SU-DHL-6 (cell line): ENCODE data around the gene ZFAND3.

Experiments used
- H2AFZ ChIP-seq: fragments of 200-600 bp; sonication (generic); 2 replicates; pipeline ENCODE4 v1.6.1; 2014; ENCODE audit warnings: low read depth, mild to moderate bottlenecking, moderate library complexity, mixed read lengths, antibody characterized with exemption, low read length; ENCODE audit not compliant: severe bottlenecking
- H3F3A ChIP-seq: fragments of 200-600 bp; shearing (Covaris generic); 2 replicates; pipeline ENCODE4 v1.6.0; 2016; ENCODE audit warnings: antibody characterized with exemption, mild to moderate bottlenecking; ENCODE audit not compliant: insufficient read depth
- H3K27ac ChIP-seq: fragments of 200-600 bp; sonication (generic); 2 replicates; pipeline ENCODE4 v1.5.1; 2016; ENCODE audit warnings: low read depth, mild to moderate bottlenecking, low read length, moderate library complexity, mixed read lengths
- H3K27me3 ChIP-seq: fragments of 200-600 bp; sonication (generic), shearing (Covaris generic); 2 replicates; pipeline ENCODE4 v1.6.0; 2014; ENCODE audit warnings: mild to moderate bottlenecking, low read length
- H3K36me3 ChIP-seq: fragments of 200-600 bp; sonication (generic); 2 replicates; pipeline ENCODE4 v1.6.1; 2014; ENCODE audit warnings: mild to moderate bottlenecking, low read length, mixed read lengths
- H3K4me2 ChIP-seq: fragments of 300-600, 200-600 bp; shearing (Covaris generic), sonication (generic); 2 replicates; pipeline ENCODE4 v1.6.0; 2014; ENCODE audit warnings: low read length, low read depth, mild to moderate bottlenecking; ENCODE audit not compliant: poor library complexity, severe bottlenecking
- H3K4me3 ChIP-seq: fragments of 200-600 bp; sonication (generic); 2 replicates; pipeline ENCODE4 v1.5.1; 2014; ENCODE audit warnings: antibody characterized with exemption, low read length, mild to moderate bottlenecking, mixed read lengths; ENCODE audit not compliant: insufficient read depth, poor library complexity, severe bottlenecking
- H3K79me2 ChIP-seq: fragments of 200-600 bp; sonication (generic); 2 replicates; pipeline ENCODE4 v1.6.1; 2014; ENCODE audit warnings: mild to moderate bottlenecking, low read length, moderate library complexity; ENCODE audit not compliant: insufficient read depth
- H3K9ac ChIP-seq: fragments of 200-600 bp; sonication (generic); 2 replicates; pipeline ENCODE4 v1.7.0; 2014; ENCODE audit warnings: mild to moderate bottlenecking, low read length
- H3K9me2 ChIP-seq: fragments of 200-600 bp; sonication (generic); replicated peaks from 2 replicates; pipeline ENCODE4 v1.6.1; 2014; ENCODE audit warnings: low read length; ENCODE audit not compliant: insufficient read depth
- H3K9me3 ChIP-seq: fragments of 200-600 bp; sonication (generic); 2 replicates; pipeline ENCODE4 v1.6.1; 2014; ENCODE audit warnings: low read length, mixed read lengths; ENCODE audit not compliant: insufficient read depth
- H4K20me1 ChIP-seq: fragments of 200-600 bp; sonication (generic); 2 replicates; pipeline ENCODE4 v1.6.1; 2014; ENCODE audit warnings: low read depth, mild to moderate bottlenecking, antibody characterized with exemption, low read length, moderate library complexity, mixed read lengths
- CTCF ChIP-seq: fragments of 200-600 bp; sonication (generic); IDR thresholded peaks from one replicate; pipeline ENCODE4 v1.5.1; 2017; ENCODE audit warnings: antibody characterized with exemption, mild to moderate bottlenecking, low read length, moderate library complexity; ENCODE audit not compliant: insufficient read depth, poor library complexity, severe bottlenecking
- EZH2phosphoT487 ChIP-seq: fragments of 200-600 bp; sonication (generic), shearing (Covaris generic); conservative IDR thresholded peaks from 2 replicates; pipeline ENCODE4 v1.6.1; 2018; ENCODE audit warnings: mild to moderate bottlenecking, antibody characterized with exemption, low read length, moderate library complexity, mixed read lengths

The ZFAND3 gene

GRCh38 chr6:37835923-37836322, 16.4 kb downstream of the ZFAND3 start:
- H3K4me3 ChIP-seq: no peak overlapping the region
- H3K9ac ChIP-seq: no peak overlapping the region
- H3F3A ChIP-seq: no peaks in the 10 kb centered on the region; the same call in 1 of the 2 replicates
- peaks cover 20% of the 10 kb centered on the region; the same call in 1 of the 2 replicates for H4K20me1 ChIP-seq
- no peak overlapping the region for H3K27ac ChIP-seq
- H3K36me3 ChIP-seq: peaks cover 7% of the 10 kb centered on the region; the same call in 1 of the 2 replicates
- peaks cover 82% of the 10 kb centered on the region for H3K79me2 ChIP-seq
- H3K27me3 ChIP-seq: no peaks in the 10 kb centered on the region
- H3K4me2 ChIP-seq: no peak overlapping the region
- H2AFZ ChIP-seq: no peak overlapping the region
- H3K9me2 ChIP-seq: no peaks in the 10 kb centered on the region
- H3K9me3 ChIP-seq: no peaks in the 10 kb centered on the region
- TF ChIP-seq CTCF: no peak
- no peak for TF ChIP-seq EZH2phosphoT487

- no peaks in the 10 kb centered on the region; the same call in 1 of the 2 replicates for H3F3A ChIP-seq
- no peak overlapping the region for H3K4me2 ChIP-seq
- H3K79me2 ChIP-seq: peaks cover 81% of the 10 kb centered on the region
These were observed 18.8 kb downstream of the ZFAND3 start for GRCh38 chr6:37838219-37838921.

GRCh38 chr6:37840143-37840939, 20.8 kb downstream of the ZFAND3 start:
- H3K27me3 ChIP-seq: no peaks in the 10 kb centered on the region
- peaks cover 75% of the 10 kb centered on the region for H3K79me2 ChIP-seq
- TF ChIP-seq EZH2phosphoT487 (no peak), CTCF (no peak)
- no peak overlapping the region for H3K4me2 ChIP-seq
- no peaks in the 10 kb centered on the region for H3K9me3 ChIP-seq
- no peak overlapping the region for H2AFZ ChIP-seq
- peaks cover 23% of the 10 kb centered on the region for H4K20me1 ChIP-seq
- H3F3A ChIP-seq: no peaks in the 10 kb centered on the region; the same call in 1 of the 2 replicates
- H3K9ac ChIP-seq: no peak overlapping the region
- no peaks in the 10 kb centered on the region for H3K36me3 ChIP-seq
- no peak overlapping the region for H3K27ac ChIP-seq
- no peak overlapping the region for H3K4me3 ChIP-seq
- no peaks in the 10 kb centered on the region for H3K9me2 ChIP-seq

More at GRCh38 chr6:37838219-37838921, 18.8 kb downstream of the ZFAND3 start:
- peaks cover 7% of the 10 kb centered on the region; the same call in 1 of the 2 replicates for H3K36me3 ChIP-seq
- H3K4me3 ChIP-seq: no peak overlapping the region
- TF ChIP-seq CTCF (no peak), EZH2phosphoT487 (no peak)
- H3K27me3 ChIP-seq: no peaks in the 10 kb centered on the region
- peaks cover 16% of the 10 kb centered on the region for H4K20me1 ChIP-seq
- no peak overlapping the region for H3K9ac ChIP-seq
- H3K27ac ChIP-seq: no peak overlapping the region
- no peaks in the 10 kb centered on the region for H3K9me3 ChIP-seq
- no peaks in the 10 kb centered on the region for H3K9me2 ChIP-seq
- H2AFZ ChIP-seq: no peak overlapping the region
